ENCODE measurements around the gene ZNF653. TPM values are rescaled to one million over a fixed set of nuclear protein-coding genes. Genes with fewer than 3 reads are reported as not detected.

Gene ZNF653
- total RNA-seq, 1 donor = 2.9 TPM

- Histone ChIP-seq H3K36me3 (ENCODE audit: insufficient read depth, low read length) (peaks cover 5% of the 10 kb centered on the region), H3K4me2 (ENCODE audit: insufficient read depth, low read length) (no peak overlapping the region), H3K27ac (ENCODE audit: low read depth, low read length) (no peak overlapping the region), H4K20me1 (ENCODE audit: insufficient read depth, low read length) (peaks cover 15% of the 10 kb centered on the region), H3K4me1 (ENCODE audit: insufficient read depth, low read length) (no peaks in the 10 kb centered on the region), H3K27me3 (ENCODE audit: insufficient read depth, low read length) (no peaks in the 10 kb centered on the region), H2AFZ (ENCODE audit: low read length) (no peak overlapping the region), H3K79me2 (ENCODE audit: insufficient read depth, low read length) (peaks cover 18% of the 10 kb centered on the region), H3K9me3 (ENCODE audit: low read depth, low read length) (no peaks in the 10 kb centered on the region), H3K4me3 (ENCODE audit: insufficient read depth, low read length) (no peak overlapping the region)
- DNase-seq (ENCODE audit: insufficient read length, low spot score, missing footprints) = peak; percentile 90
- TF ChIP-seq CTCF (IDR thresholded peaks at IDR 0.05; ENCODE audit: extremely low read depth, low read depth, low read length) = peak; percentile 49
These were observed 46.1 kb upstream of the ZNF653 start for GRCh38 chr19:11551603-11552235.

GRCh38 chr19:11550265-11550664 is 44.6 kb upstream of the ZNF653 start:
- Histone ChIP-seq H3K4me3 (ENCODE audit: insufficient read depth, low read length) (no peak overlapping the region), H3K27me3 (ENCODE audit: insufficient read depth, low read length) (no peaks in the 10 kb centered on the region), H3K27ac (ENCODE audit: low read depth, low read length) (no peak overlapping the region), H3K4me2 (ENCODE audit: insufficient read depth, low read length) (no peak overlapping the region), H2AFZ (ENCODE audit: low read length) (no peak overlapping the region), H3K4me1 (ENCODE audit: insufficient read depth, low read length) (no peaks in the 10 kb centered on the region), H3K79me2 (ENCODE audit: insufficient read depth, low read length) (peaks cover 4% of the 10 kb centered on the region), H3K36me3 (ENCODE audit: insufficient read depth, low read length) (peaks cover 2% of the 10 kb centered on the region), H4K20me1 (ENCODE audit: insufficient read depth, low read length) (peaks cover 4% of the 10 kb centered on the region), H3K9me3 (ENCODE audit: low read depth, low read length) (no peaks in the 10 kb centered on the region)
- DNase-seq (ENCODE audit: insufficient read length, low spot score, missing footprints) = peak; percentile 83
- no peak for TF ChIP-seq CTCF (IDR thresholded peaks at IDR 0.05; ENCODE audit: extremely low read depth, low read depth, low read length)

- peak; percentile 71 for DNase-seq (ENCODE audit: insufficient read length, low spot score, missing footprints)
- TF ChIP-seq CTCF (IDR thresholded peaks at IDR 0.05; ENCODE audit: extremely low read depth, low read depth, low read length) = no peak
- H3K9me3 ChIP-seq (ENCODE audit: low read depth, low read length) = no peaks in the 10 kb centered on the region
- no peak overlapping the region for H3K4me3 ChIP-seq (ENCODE audit: insufficient read depth, low read length)
- peaks cover 2% of the 10 kb centered on the region for H4K20me1 ChIP-seq (ENCODE audit: insufficient read depth, low read length)
- no peak overlapping the region for H2AFZ ChIP-seq (ENCODE audit: low read length)
- no peaks in the 10 kb centered on the region for H3K27me3 ChIP-seq (ENCODE audit: insufficient read depth, low read length)
- H3K36me3 ChIP-seq (ENCODE audit: insufficient read depth, low read length) = no peaks in the 10 kb centered on the region
- peaks cover 2% of the 10 kb centered on the region for H3K79me2 ChIP-seq (ENCODE audit: insufficient read depth, low read length)
- no peak overlapping the region for H3K4me2 ChIP-seq (ENCODE audit: insufficient read depth, low read length)
- no peak overlapping the region for H3K27ac ChIP-seq (ENCODE audit: low read depth, low read length)
- H3K4me1 ChIP-seq (ENCODE audit: insufficient read depth, low read length) = no peaks in the 10 kb centered on the region
These were observed 43.8 kb upstream of the ZNF653 start for GRCh38 chr19:11549386-11549953.

GRCh38 chr19:11547929-11548700 is 42.5 kb upstream of the ZNF653 start:
- H3K9me3 ChIP-seq (ENCODE audit: low read depth, low read length) = no peaks in the 10 kb centered on the region
- H2AFZ ChIP-seq (ENCODE audit: low read length) = no peak overlapping the region
- peak; percentile 11 for DNase-seq (ENCODE audit: insufficient read length, low spot score, missing footprints)
- H3K4me1 ChIP-seq (ENCODE audit: insufficient read depth, low read length) = no peaks in the 10 kb centered on the region
- no peaks in the 10 kb centered on the region for H3K79me2 ChIP-seq (ENCODE audit: insufficient read depth, low read length)
- no peak for TF ChIP-seq CTCF (IDR thresholded peaks at IDR 0.05; ENCODE audit: extremely low read depth, low read depth, low read length)
- H3K27ac ChIP-seq (ENCODE audit: low read depth, low read length) = no peak overlapping the region
- no peak overlapping the region for H3K4me3 ChIP-seq (ENCODE audit: insufficient read depth, low read length)
- no peaks in the 10 kb centered on the region for H4K20me1 ChIP-seq (ENCODE audit: insufficient read depth, low read length)
- H3K4me2 ChIP-seq (ENCODE audit: insufficient read depth, low read length) = no peak overlapping the region
- H3K27me3 ChIP-seq (ENCODE audit: insufficient read depth, low read length) = no peaks in the 10 kb centered on the region
- H3K36me3 ChIP-seq (ENCODE audit: insufficient read depth, low read length) = no peaks in the 10 kb centered on the region
